IMR-90 (cell line): ENCODE measurements around the gene GPR135. TPM values are rescaled to one million over a fixed set of nuclear protein-coding genes. Genes with fewer than 3 reads are reported as not detected.

ENCODE experiments used
- ATAC-seq: fragments of 200-7000 bp; cut with Tn5 transposase; 2 replicates; pipeline ENCODE4 v1.9.1; 2020; ENCODE audit warnings: low read depth, mild to moderate bottlenecking, moderate library complexity
- BruUV-seq: library from RNA; stranded (reverse); fragments of 400-500 nt; replicated peaks from 2 replicates; lab custom pipeline; 2021; lab: Mats Ljungman, UMichigan
- CTCF ChIA-PET: fragments of 300-600 bp; formaldehyde crosslinking; extraction: SDS; loops from one replicate; lab custom pipeline; 2021; ENCODE audit warnings: antibody characterized with exemption; lab: Yijun Ruan, JAX
- POLR2A ChIA-PET: fragments of 300-600 bp; sonication (Branson Sonifier 250); formaldehyde crosslinking; loops from one replicate; lab custom pipeline; 2022; ENCODE audit warnings: antibody characterized with exemption; ENCODE audit not compliant: unreplicated experiment; lab: Charles Lee
- DNase-seq: peaks from one replicate; pipeline ENCODE4 v3.0.0; 2013
- H2AFZ ChIP-seq: replicated peaks from 2 replicates; pipeline ENCODE3; 2013; ENCODE audit warnings: low read length, mild to moderate bottlenecking; ENCODE audit not compliant: poor library complexity
- H2AK5ac ChIP-seq: 2 replicates; pipeline ENCODE4 v1.6.1; 2013; ENCODE audit warnings: low read depth, low read length, inconsistent platforms
- H2AK9ac ChIP-seq: replicated peaks from 2 replicates; pipeline ENCODE3; 2013; ENCODE audit warnings: mild to moderate bottlenecking, low read depth, low read length, moderate library complexity; ENCODE audit not compliant: poor library complexity
- H2BK120ac ChIP-seq: 2 replicates; pipeline ENCODE4 v1.6.1; 2013; ENCODE audit warnings: low read depth, low read length, inconsistent platforms
- H2BK15ac ChIP-seq: 3 replicates; pipeline ENCODE4 v1.6.1; 2013; ENCODE audit warnings: low read depth, low read length, inconsistent platforms
- H2BK20ac ChIP-seq: 2 replicates; pipeline ENCODE4 v1.6.1; 2013; ENCODE audit warnings: low read depth, mild to moderate bottlenecking, inconsistent platforms, low read length, moderate library complexity
- H2BK5ac ChIP-seq: 2 replicates; pipeline ENCODE4 v1.6.1; 2013; ENCODE audit warnings: mild to moderate bottlenecking, low read depth, low read length, inconsistent platforms; ENCODE audit not compliant: poor library complexity, severe bottlenecking
- H3K14ac ChIP-seq: replicated peaks from 2 replicates; pipeline ENCODE4 v1.6.1; 2013; ENCODE audit warnings: low read depth, low read length, inconsistent platforms
- H3K18ac ChIP-seq: 2 replicates; pipeline ENCODE4 v1.6.1; 2013; ENCODE audit warnings: low read depth, low read length, control low read depth
- H3K23ac ChIP-seq: 2 replicates; pipeline ENCODE4 v1.6.1; 2013; ENCODE audit warnings: low read depth, low read length, inconsistent platforms
- H3K27ac ChIP-seq: 2 replicates; pipeline ENCODE4 v1.5.1; 2013; ENCODE audit warnings: mild to moderate bottlenecking, control low read depth, low read length; ENCODE audit not compliant: insufficient read depth
- H3K27me3 ChIP-seq: 2 replicates; pipeline ENCODE4 v1.6.1; 2013; ENCODE audit warnings: low read length; ENCODE audit not compliant: control insufficient read depth, insufficient read depth
- H3K36me3 ChIP-seq: 2 replicates; pipeline ENCODE4 v1.6.1; 2013; ENCODE audit warnings: low read length, mixed read lengths; ENCODE audit not compliant: control insufficient read depth, insufficient read depth
- H3K4ac ChIP-seq: 2 replicates; pipeline ENCODE4 v1.6.1; 2013; ENCODE audit warnings: low read depth, low read length, inconsistent platforms
- H3K4me1 ChIP-seq: 2 replicates; pipeline ENCODE4 v1.6.1; 2013; ENCODE audit warnings: low read length, mixed read lengths; ENCODE audit not compliant: control insufficient read depth, insufficient read depth
- H3K4me2 ChIP-seq: 2 replicates; pipeline ENCODE4 v1.6.1; 2013; ENCODE audit warnings: low read depth, mild to moderate bottlenecking, control low read depth, low read length, moderate library complexity
- H3K4me3 ChIP-seq: 2 replicates; pipeline ENCODE4 v1.5.1; 2013; ENCODE audit warnings: low read depth, mild to moderate bottlenecking, control low read depth, low read length, moderate library complexity; ENCODE audit not compliant: insufficient read depth
- H3K56ac ChIP-seq: 2 replicates; pipeline ENCODE4 v1.6.1; 2013; ENCODE audit warnings: low read length, inconsistent platforms; ENCODE audit not compliant: insufficient read depth; ENCODE audit errors: extremely low read depth
- H3K79me1 ChIP-seq, 2 experiments: 2 replicates each; pipeline ENCODE4 v1.6.1; 2013; ENCODE audit warnings: low read length in 2 of 2, inconsistent platforms in 1 of 2, low read depth in 1 of 2
- H3K9ac ChIP-seq: 2 replicates; pipeline ENCODE4 v1.6.1; 2013; ENCODE audit warnings: low read depth, low read length, control low read depth
- H3K9me1 ChIP-seq: 2 replicates; pipeline ENCODE4 v1.6.1; 2013; ENCODE audit warnings: low read length, inconsistent platforms; ENCODE audit not compliant: insufficient read depth
- H3K9me3 ChIP-seq: 2 replicates; pipeline ENCODE4 v1.6.1; 2013; ENCODE audit warnings: low read length; ENCODE audit not compliant: control insufficient read depth, insufficient read depth
- H4K20me1 ChIP-seq: 2 replicates; pipeline ENCODE4 v1.6.1; 2013; ENCODE audit warnings: low read length, inconsistent platforms; ENCODE audit not compliant: insufficient read depth
- H4K5ac ChIP-seq: 2 replicates; pipeline ENCODE4 v1.6.1; 2013; ENCODE audit warnings: mild to moderate bottlenecking, low read depth, low read length, control low read depth
- H4K8ac ChIP-seq, 2 experiments: 2 replicates each; pipeline ENCODE4 v1.6.1; 2013; ENCODE audit warnings: low read depth in 2 of 2, low read length in 2 of 2, control low read depth in 1 of 2, inconsistent platforms in 1 of 2
- H4K91ac ChIP-seq: 2 replicates; pipeline ENCODE4 v1.6.1; 2013; ENCODE audit warnings: low read depth, low read length, inconsistent platforms; ENCODE audit not compliant: insufficient read depth
- CEBPB ChIP-seq: IDR thresholded peaks from 2 replicates; pipeline ENCODE4 v1.6.1; 2012; ENCODE audit warnings: low read depth, low read length, improper control_type of control experiment
- POLR2A ChIP-seq: IDR thresholded peaks from 2 replicates; pipeline ENCODE4 v1.6.1; 2012; ENCODE audit warnings: mild to moderate bottlenecking, low read depth, low read length
- WGBS, 2 experiments: methylation state at CpG; one replicate each; pipeline versions ENCODE4 v1.1.5 to v1.1.7; 2013; ENCODE audit warnings: missing lambda C conversion rate in 2 of 2; ENCODE audit not compliant: insufficient read length in 1 of 2; ENCODE audit errors: extremely low coverage in 2 of 2; 5-methylcytosine and 5-hydroxymethylcytosine counted together
- dilution Hi-C: fragments of 300-500 bp; cut with HindIII; formaldehyde crosslinking; loops from one replicate; pipeline ENCODE4 v1.14.3; 2018; ENCODE audit warnings: low sequenced_read_pairs; ENCODE audit not compliant: unreplicated experiment
- in situ Hi-C: fragments of 300-500 bp; cut with MboI; formaldehyde crosslinking; loops from 3 replicates; pipeline ENCODE4 v1.14.3; 2019; ENCODE audit warnings: low sequenced_read_pairs, inconsistent platforms, mixed read lengths
- intact Hi-C: fragments of 100-400 bp; cut with micrococcal nuclease; formaldehyde crosslinking; loops from 2 replicates; pipeline ENCODE4 v1.10.0; 2022
- polyA plus RNA-seq, 3 experiments: library from polyadenylated mRNA; depleted of rRNA; stranded (reverse); fragments of >200 nt; gene quantifications; 2 replicates each; pipeline ENCODE4 v1.2.3, GENCODE V29; 2012; ENCODE audit warnings: low replicate concordance in 1 of 3
- total RNA-seq: library from RNA; depleted of rRNA; stranded (reverse); fragments of >200 nt; gene quantifications from 2 replicates; pipeline ENCODE4 v1.2.3, GENCODE V29; 2012

GPR135 gene
- total and polyA plus RNA-seq, 2 of the 4 experiments (the other 2 are of a cell fraction), result 1.3 to 2.4 TPM

- TF ChIP-seq CEBPB, result peak; percentile 98
Measured at GRCh38 chr14:59454139-59454538, 11.0 kb downstream of the GPR135 start (continued).

DNA sequence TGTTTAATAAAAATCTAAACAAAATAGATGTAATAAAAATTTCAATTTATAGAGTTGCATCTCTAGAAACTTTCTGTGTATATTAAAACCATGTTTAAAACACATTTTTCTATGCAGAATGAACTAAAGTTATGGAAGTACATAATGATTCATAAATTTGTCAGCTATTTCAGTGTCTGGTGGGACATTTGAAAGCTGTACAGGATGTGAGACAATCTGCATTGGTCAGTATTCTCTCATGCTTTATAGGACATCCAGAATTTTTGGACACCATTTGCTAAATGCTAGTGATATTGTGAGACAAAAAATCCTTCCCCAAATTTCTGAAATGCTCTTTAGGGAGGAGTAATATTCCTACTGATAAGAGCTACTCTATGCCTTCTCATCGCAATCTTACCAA, 13.3 kb downstream of the GPR135 start:
- Histone ChIP-seq H3K14ac (no peak overlapping the region), H2AK5ac (no peak overlapping the region), H4K20me1 (peaks cover 3% of the 10 kb centered on the region; the same call in 1 of the 2 replicates), H3K9me3 (no peaks in the 10 kb centered on the region), H3K23ac (no peak overlapping the region), H2AFZ (no peak overlapping the region), H2BK20ac (no peak overlapping the region), H3K9ac (no peak overlapping the region), H2BK120ac (no peak overlapping the region), H3K4me1 (peaks cover 10% of the 10 kb centered on the region), H3K36me3 (peaks cover 9% of the 10 kb centered on the region; the same call in 1 of the 2 replicates), H3K18ac (no peak overlapping the region), H3K4me2 (no peak overlapping the region), H3K27ac (no peak overlapping the region), H3K4ac (no peak overlapping the region), H3K79me1 (peaks cover 12 to 13% of the 10 kb centered on the region in 2 experiments; a peak in 3 of 4 replicates), H4K5ac (no peak overlapping the region), H3K56ac (no peak overlapping the region), H2BK15ac (no peak overlapping the region), H3K4me3 (no peak overlapping the region), H2AK9ac (no peak overlapping the region), H4K8ac (no peak overlapping the region), H3K27me3 (no peaks in the 10 kb centered on the region), H2BK5ac (no peak overlapping the region), H3K9me1 (peaks cover 4% of the 10 kb centered on the region; the same call in 1 of the 2 replicates), H4K91ac (no peak overlapping the region)
- DNase-seq (peak; percentile 49), ATAC-seq (no peak)
- intact Hi-C loops (loop anchor here (1.0 kb wide), 1 partner anchor 293 kb away; no protein-coding TSS in a partner anchor), in situ Hi-C loops (loop anchor here (25.0 kb wide), 2 partner anchors 815 to 965 kb away; partner anchors contain the start of gene DACT1), dilution Hi-C loops (no loop called here)
- no CpG with 5 or more reads among the region's 1 CpG for WGBS, 2 experiments
- ChIA-PET CTCF (no interaction called here), POLR2A (no interaction called here)
- no TSS peak for BruUV-seq
- TF ChIP-seq POLR2A (no peak), CEBPB (peak; percentile 60; the same call in 1 of the 2 replicates)
